Thoracic aorta (tissue), 2 donors: Measurements from ENCODE around the gene EXOSC2. TPM values are rescaled to one million over a fixed set of nuclear protein-coding genes. Genes with fewer than 3 reads are reported as not detected.

ENCODE experiments used
- ATAC-seq: fragments of 150-250 bp; one replicate; pipeline ENCODE4 v1.8.0; 2017; ENCODE audit warnings: low read depth; ENCODE audit not compliant: insufficient number of reproducible peaks, low FRiP score
- DNase-seq: peaks from one replicate; pipeline ENCODE4 v3.0.0-alpha.2; 2020; ENCODE audit warnings: low spot score
- H3K27ac ChIP-seq, 2 donors: fragments of 200-600 bp; sonication (generic); 1 replicate in 1 of 2; 2 replicates in 1 of 2; pipeline ENCODE4 v1.5.1; 2016; ENCODE audit warnings: mild to moderate bottlenecking in 2 of 2, moderate library complexity in 2 of 2
- H3K27me3 ChIP-seq: fragments of 200-600 bp; sonication (generic); replicated peaks from 2 replicates; pipeline ENCODE4 v1.6.0; 2016; ENCODE audit warnings: mild to moderate bottlenecking; ENCODE audit not compliant: insufficient read depth
- H3K36me3 ChIP-seq: fragments of 200-600 bp; sonication (generic); one replicate; pipeline ENCODE4 v1.5.1; 2016
- H3K4me1 ChIP-seq, 2 donors: fragments of 200-600 bp; sonication (generic); 1 replicate in 1 of 2; 2 replicates in 1 of 2; pipeline versions ENCODE4 v1.5.1 to v1.6.0; 2016; ENCODE audit warnings: low read depth in 2 of 2, mild to moderate bottlenecking in 1 of 2; ENCODE audit not compliant: control insufficient read depth in 1 of 2
- H3K4me3 ChIP-seq: fragments of 200-600 bp; sonication (generic); 2 replicates; pipeline ENCODE4 v1.5.1; 2016; ENCODE audit warnings: mild to moderate bottlenecking
- H3K9me3 ChIP-seq: fragments of 200-600 bp; sonication (generic); 2 replicates; pipeline ENCODE4 v1.5.1; 2016
- total RNA-seq, 2 donors: library from RNA; depleted of rRNA; stranded (reverse); fragments of >200 nt; gene quantifications; one replicate each; pipeline versions ENCODE4 v1.1.0 to v1.2.3, GENCODE V29; 2016
- TF ChIP-seq, protein P1 (sequence below): fragments of 200-600 bp; sonication (generic); IDR thresholded peaks from one replicate; pipeline ENCODE4 v1.5.1; 2019; ENCODE audit warnings: antibody characterized with exemption

Gene EXOSC2
- total RNA-seq, 2 donors from 2014 or later: 12.3 to 33.3 TPM

DNA sequence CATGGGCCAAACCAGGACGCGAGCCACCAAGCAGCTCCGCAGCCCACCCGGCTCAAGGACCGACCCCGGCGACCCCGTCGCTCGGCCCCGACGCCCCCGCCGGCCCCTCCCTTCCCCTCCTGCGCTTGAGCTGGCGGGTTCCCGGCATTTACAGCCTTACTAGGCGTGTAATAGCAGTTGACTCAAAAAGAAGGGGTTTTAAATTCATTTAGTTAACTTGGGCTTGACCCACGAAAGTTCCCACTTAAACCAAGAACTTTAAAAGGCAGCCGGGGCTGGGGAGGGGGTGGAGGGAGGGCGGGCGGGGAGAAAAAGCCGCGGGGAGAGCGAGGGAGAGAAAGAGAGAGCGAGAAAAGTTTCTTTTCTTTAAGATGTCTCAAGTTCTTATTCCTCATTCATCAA lies 28.6 kb upstream of the EXOSC2 start:
- TF ChIP-seq, protein P1, sequence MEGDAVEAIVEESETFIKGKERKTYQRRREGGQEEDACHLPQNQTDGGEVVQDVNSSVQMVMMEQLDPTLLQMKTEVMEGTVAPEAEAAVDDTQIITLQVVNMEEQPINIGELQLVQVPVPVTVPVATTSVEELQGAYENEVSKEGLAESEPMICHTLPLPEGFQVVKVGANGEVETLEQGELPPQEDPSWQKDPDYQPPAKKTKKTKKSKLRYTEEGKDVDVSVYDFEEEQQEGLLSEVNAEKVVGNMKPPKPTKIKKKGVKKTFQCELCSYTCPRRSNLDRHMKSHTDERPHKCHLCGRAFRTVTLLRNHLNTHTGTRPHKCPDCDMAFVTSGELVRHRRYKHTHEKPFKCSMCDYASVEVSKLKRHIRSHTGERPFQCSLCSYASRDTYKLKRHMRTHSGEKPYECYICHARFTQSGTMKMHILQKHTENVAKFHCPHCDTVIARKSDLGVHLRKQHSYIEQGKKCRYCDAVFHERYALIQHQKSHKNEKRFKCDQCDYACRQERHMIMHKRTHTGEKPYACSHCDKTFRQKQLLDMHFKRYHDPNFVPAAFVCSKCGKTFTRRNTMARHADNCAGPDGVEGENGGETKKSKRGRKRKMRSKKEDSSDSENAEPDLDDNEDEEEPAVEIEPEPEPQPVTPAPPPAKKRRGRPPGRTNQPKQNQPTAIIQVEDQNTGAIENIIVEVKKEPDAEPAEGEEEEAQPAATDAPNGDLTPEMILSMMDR: no peak
- H3K4me1 ChIP-seq: peaks cover 42 to 66% of the 10 kb centered on the region in 2 donors
- DNase-seq (no peak), ATAC-seq (no peak)
- H3K27me3 ChIP-seq: peaks cover 20% of the 10 kb centered on the region
- no peaks in the 10 kb centered on the region for H3K9me3 ChIP-seq
- H3K36me3 ChIP-seq: no peaks in the 10 kb centered on the region
- H3K27ac ChIP-seq: no peak overlapping the region
- H3K4me3 ChIP-seq: peak overlapping the region; percentile 43

DNA sequence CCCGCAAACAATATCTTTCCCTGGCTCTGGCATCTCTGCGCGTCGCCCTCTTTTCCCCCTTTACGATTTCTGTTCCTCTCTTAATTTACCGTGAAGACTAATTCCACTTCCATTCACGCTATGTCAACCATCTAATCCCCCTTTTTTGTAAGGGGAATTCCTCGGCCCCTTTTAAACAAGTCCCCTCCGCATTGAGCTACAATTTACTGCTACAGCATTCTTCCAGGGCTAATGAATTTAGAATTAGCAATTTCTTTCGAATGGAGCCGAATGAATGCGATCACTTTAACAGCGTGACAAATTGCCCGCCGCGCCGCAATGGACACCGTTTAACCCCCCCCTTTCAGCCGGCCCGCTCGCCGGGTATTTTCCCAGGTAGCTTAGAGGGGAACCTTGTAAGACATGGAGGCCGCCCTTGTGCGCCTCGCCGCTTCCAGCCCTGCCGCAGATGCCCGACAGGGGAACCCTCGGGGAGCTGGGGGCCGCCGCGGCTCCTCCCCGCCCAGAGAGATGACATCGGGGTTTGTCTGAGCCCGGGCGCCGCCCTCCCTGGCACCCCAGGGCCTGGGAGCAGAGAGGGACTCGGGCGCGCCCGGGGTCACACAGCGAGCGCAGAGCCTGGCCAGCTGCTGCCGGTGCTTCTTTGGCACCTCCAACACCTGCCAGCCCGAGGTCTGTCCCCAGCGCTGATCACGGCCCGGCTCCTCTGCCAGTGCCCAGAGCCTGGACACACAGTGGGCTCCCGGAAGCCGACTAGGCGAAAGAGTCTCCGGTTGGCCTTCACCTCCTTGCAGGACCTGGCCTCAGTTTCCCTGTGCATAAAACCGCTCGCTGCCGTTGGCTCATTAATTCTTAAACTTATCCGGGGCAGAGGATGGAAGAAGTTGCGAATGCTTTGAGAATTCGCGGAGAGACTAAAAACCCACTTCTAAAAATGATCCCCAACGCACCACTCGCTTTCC lies 27.9 kb upstream of the EXOSC2 start:
- Histone ChIP-seq H3K27ac (no peak overlapping the region), H3K9me3 (no peaks in the 10 kb centered on the region), H3K36me3 (no peaks in the 10 kb centered on the region), H3K4me1 (peaks cover 36 to 59% of the 10 kb centered on the region in 2 donors), H3K27me3 (peaks cover 15% of the 10 kb centered on the region), H3K4me3 (peak overlapping the region; percentile 12)
- no peak for DNase-seq
- ATAC-seq: no peak
- TF ChIP-seq, protein P1: no peak

DNA sequence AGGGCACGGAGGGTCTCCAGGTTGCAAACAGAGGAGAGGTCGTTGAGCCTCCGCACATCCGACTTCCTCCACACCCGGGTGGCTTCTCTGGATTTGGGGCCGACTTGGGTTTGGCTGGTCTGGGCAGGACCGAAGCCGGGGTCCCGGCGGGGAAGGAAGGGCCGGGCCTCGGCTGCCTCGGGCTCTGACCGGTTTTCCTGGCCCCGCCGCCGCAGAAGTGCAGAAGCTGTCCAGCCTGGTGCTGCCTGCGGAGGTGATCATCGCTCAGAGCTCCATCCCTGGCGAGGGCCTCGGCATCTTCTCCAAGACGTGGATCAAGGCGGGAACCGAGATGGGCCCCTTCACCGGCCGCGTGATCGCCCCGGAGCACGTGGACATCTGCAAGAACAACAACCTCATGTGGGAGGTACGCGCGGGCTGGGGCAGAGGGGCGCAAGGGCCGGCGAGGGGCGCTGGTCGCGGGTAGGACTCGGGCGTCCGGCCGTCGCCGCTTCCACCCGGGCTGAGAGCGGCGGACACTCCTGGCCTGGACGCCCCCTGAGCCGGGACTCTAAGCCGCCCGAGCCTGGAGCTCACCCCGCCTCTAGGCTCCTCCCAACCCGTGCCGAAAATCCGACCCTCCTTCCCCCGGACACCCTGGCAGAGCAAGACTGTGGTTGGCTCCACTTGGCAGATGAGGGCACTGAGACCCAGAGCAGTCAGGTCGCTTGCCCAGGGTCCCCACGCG lies 27.0 kb upstream of the EXOSC2 start:
- no peak for DNase-seq
- TF ChIP-seq, protein P1: no peak
- no peak for ATAC-seq
- H3K9me3 ChIP-seq: no peaks in the 10 kb centered on the region
- H3K4me1 ChIP-seq: peaks cover 28 to 51% of the 10 kb centered on the region in 2 donors
- no peaks in the 10 kb centered on the region for H3K36me3 ChIP-seq
- H3K27me3 ChIP-seq: peaks cover 9% of the 10 kb centered on the region
- H3K4me3 ChIP-seq: no peak overlapping the region
- H3K27ac ChIP-seq: no peak overlapping the region

DNA sequence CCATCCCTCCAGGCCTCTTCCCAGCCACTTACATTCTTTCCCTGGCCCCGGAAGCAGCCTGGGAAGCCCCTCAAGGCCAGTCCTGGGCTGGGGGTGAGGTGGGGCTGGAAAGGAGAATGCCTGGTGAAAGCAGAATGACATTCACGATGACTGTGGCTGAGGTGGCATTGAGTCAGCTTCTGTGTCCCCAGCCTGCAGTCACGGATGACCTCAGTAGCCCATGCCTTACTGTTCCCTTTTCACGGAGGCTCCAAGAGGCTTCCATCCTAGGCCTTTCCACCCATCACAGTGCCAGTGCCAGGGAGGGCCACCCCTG lies 26.5 kb upstream of the EXOSC2 start:
- H3K27ac ChIP-seq: no peak overlapping the region
- no peaks in the 10 kb centered on the region for H3K9me3 ChIP-seq
- TF ChIP-seq, protein P1: no peak
- ATAC-seq: no peak
- peaks cover 26 to 46% of the 10 kb centered on the region in 2 donors for H3K4me1 ChIP-seq
- H3K36me3 ChIP-seq: no peaks in the 10 kb centered on the region
- H3K27me3 ChIP-seq: peaks cover 5% of the 10 kb centered on the region
- no peak overlapping the region for H3K4me3 ChIP-seq
- no peak for DNase-seq

DNA sequence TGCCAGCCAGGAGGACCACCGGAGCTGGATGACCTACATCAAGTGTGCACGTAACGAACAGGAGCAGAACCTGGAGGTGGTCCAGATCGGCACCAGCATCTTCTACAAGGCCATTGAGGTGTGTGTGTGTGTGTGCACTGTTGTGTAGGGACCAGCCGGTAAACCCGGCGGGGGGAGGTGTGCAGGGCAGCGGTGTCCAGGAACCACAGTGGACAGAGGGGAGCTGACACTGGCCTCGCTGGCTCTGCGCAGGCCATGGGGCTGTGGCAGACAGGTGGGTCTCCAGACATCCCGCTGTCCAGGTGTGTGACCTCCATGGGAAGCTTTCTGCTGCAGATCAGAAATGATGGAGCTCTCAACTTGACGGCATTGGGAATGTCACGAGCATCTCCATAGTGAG lies 25.4 kb upstream of the EXOSC2 start:
- peaks cover 22 to 34% of the 10 kb centered on the region in 2 donors for H3K4me1 ChIP-seq
- ATAC-seq (no peak), DNase-seq (no peak)
- H3K9me3 ChIP-seq: no peaks in the 10 kb centered on the region
- H3K27me3 ChIP-seq: no peaks in the 10 kb centered on the region
- H3K4me3 ChIP-seq: no peak overlapping the region
- H3K36me3 ChIP-seq: no peaks in the 10 kb centered on the region
- H3K27ac ChIP-seq: no peak overlapping the region
- TF ChIP-seq, protein P1: no peak
